GM23248 (cell line): Measurements from ENCODE around the gene CFAP61.
"Not testable (repeated sequence)": the region's sequence is repeated elsewhere in the genome, so short reads cannot be mapped to it uniquely, and the experiment has no call there.

Experiments used
- EZH2 ChIP-seq: fragments of 200-600 bp; sonication (generic); IDR thresholded peaks from 2 replicates; pipeline ENCODE4 v1.6.1; 2018; ENCODE audit warnings: antibody characterized with exemption, mild to moderate bottlenecking; ENCODE audit not compliant: insufficient read depth, poor library complexity, severe bottlenecking
- EZH2phosphoT487 ChIP-seq: fragments of 200-600 bp; sonication (generic); IDR thresholded peaks from 2 replicates; pipeline ENCODE4 v1.6.1; 2018; ENCODE audit warnings: antibody characterized with exemption, moderate library complexity, mild to moderate bottlenecking, low read depth; ENCODE audit not compliant: insufficient read depth

- TF ChIP-seq EZH2, EZH2phosphoT487: not testable (repeated sequence)
Observed at GRCh38 chr20:20355503-20355902, 303.2 kb downstream of the CFAP61 start.
